CD4-positive, alpha-beta T cell treated with Interferon alpha-2 for 1 hour (primary cell): ENCODE data around the gene WDR27.

ENCODE experiments used
- DNase-seq, 2 donors: peaks; one replicate each; pipeline ENCODE4 v3.0.0-alpha.2; 2020 to 2022

WDR27 gene

GRCh38 chr6:169558774-169559441, 142.9 kb downstream of the WDR27 start:
- DNase-seq: no peak

DNA sequence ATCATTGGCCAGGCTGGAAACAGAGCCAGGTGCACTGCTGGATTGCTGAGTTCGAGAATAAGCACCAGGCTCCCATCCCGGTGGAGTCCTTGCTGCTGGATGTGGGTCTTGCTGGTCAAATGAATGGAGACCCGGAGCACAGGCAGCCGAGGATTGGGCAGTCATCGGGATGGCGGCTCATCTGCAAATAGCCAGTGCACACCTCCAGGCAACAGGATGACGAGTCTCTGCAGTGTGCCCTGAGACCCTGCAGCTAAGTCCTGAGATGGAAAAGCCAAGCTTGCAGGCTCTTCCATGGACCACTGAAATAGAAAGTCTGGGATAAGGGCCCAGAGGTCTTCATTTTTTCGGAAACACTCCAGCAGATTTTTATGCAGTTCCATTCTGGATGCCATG, 143.5 kb downstream of the WDR27 start:
- DNase-seq: no peak

- DNase-seq: no peak
Measured at GRCh38 chr6:169557887-169558286, 143.9 kb downstream of the WDR27 start.

- DNase-seq: peak in 1 of 2 donors; percentile 14
Measured at GRCh38 chr6:169556758-169557548, 144.9 kb downstream of the WDR27 start.

GRCh38 chr6:169555971-169556617, 145.7 kb downstream of the WDR27 start:
- no peak for DNase-seq

- no peak for DNase-seq
Measured at GRCh38 chr6:169545982-169546381, 155.8 kb downstream of the WDR27 start.

DNA sequence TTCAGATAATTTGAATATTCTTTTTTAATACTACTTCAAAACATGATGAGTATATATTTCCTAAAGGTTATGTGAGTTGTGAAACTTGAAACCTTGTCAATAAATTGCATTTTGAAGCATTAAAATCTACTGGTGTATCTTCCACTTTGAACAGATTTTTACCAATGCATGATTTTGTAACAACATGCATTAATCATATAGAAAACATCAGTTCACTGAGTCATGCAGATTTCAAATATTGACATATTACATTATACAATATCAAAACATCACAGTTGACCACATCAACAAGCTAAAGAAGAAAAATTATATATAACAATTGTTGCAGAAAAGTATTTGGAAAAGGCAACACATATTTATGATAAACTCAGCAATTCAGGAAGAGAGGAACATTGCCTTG, 158.1 kb downstream of the WDR27 start:
- DNase-seq: no peak

DNA sequence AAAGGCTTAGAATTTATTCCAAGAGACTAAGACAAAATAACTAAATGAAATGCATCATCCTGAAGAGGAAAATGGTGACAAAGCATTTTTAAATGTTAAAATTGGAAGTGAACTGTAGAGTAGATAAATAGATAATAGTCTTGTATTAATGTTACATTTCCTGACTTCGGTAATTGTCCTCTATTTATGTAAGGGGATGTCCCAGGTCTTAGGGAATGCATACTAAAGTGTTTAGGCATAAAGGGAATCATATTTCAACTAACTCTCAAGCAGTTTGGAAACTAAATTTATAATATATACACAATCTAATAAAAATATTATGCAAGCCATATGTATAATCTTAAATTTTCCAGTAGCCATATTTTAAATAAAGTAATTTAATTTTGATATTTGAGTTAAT, 159.3 kb downstream of the WDR27 start:
- DNase-seq: no peak

- DNase-seq: no peak
Measured at GRCh38 chr6:169539176-169539897, 162.5 kb downstream of the WDR27 start.

DNA sequence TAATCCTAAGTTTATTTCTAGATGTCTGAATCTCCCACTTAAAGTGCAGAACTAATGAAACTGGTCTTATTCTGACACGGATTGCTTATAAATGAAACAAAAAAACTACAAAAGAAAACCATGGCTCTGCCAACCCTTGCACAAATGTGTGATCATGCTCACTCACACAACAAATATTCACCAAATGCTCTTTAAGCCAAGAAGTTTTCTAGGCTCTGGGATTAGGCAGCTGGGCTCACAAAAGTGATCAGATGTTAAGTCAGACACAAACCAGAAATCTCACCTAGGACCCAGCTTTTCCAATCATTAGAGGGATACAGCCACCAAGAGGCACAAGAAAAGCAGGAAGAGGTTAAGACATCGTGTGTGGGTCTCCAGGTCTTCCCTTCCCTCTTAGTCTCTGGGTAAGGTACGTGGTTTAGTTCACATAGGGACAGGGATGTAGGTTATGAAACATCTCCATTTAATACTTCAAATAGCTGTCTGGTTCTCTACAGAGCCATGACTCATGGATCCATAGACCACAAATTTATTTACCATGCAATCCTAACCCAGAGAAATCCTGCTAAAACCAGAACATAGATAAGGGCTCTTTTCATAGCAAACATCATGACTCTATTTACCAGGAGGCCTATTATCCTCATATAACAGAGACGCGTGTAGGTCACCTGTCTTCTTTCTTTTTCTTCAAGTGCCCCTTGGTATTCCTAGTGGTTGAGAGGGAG, 165.2 kb downstream of the WDR27 start:
- no peak for DNase-seq

- no peak for DNase-seq
Measured at GRCh38 chr6:169534039-169534421, 167.8 kb downstream of the WDR27 start.

DNA sequence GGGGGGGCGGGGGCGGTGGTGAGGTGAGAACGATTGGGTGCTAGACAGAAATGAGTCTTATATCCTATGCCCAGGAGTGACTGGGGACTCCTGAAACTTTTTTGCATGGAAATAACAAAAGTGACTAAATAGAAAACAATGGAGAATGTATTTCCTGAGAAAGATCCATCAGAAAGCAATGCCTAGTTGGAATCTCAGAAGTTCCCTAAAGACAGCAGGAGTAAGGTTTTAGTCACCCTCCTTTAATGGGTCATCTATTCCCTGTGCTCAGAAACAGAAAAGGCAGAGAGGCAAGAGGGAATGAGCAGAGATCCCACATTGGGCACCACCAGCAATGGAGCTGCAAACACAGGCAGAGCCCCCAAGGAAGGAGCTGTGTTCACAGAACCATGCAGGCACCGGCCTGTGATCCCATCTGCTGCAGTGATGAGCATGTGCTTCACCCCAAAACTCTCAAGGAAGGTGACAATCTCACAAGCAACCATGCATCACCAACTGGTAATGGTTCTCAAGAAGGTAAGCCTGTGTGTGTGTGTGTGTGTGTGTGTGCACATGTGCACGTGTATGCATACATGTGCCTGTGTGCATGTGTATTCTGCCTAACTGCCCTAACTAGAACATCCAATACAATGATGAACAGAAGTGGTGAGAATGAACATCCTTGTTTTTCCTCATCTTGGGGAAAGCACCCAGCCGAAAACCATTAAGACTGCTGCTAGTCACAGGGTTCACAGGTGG, 168.4 kb downstream of the WDR27 start:
- no peak for DNase-seq

GRCh38 chr6:169530752-169531123, 171.1 kb downstream of the WDR27 start:
- peak in 1 of 2 donors; percentile 10 for DNase-seq

GRCh38 chr6:169529931-169530751, 171.7 kb downstream of the WDR27 start:
- DNase-seq: no peak

- no peak for DNase-seq
Measured at GRCh38 chr6:169528755-169529154, 173.1 kb downstream of the WDR27 start.

DNA sequence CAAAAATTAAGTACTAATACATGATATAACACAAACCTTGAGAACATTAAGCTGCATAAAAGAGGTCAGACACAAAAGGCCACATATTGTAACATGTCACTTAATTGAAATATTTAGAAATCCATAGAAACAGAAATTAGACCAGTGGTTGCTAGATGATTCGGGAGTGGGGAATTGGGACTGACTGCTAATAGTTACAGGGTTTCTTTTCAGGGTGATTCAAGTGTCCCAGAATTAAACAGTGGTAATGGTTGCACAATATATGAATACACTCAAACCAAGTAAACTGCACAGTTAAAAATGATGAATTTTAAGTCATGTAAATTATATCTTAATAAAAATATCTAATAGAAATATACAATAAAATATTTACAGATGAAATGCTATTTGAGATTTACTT, 174.5 kb downstream of the WDR27 start:
- DNase-seq: no peak

DNA sequence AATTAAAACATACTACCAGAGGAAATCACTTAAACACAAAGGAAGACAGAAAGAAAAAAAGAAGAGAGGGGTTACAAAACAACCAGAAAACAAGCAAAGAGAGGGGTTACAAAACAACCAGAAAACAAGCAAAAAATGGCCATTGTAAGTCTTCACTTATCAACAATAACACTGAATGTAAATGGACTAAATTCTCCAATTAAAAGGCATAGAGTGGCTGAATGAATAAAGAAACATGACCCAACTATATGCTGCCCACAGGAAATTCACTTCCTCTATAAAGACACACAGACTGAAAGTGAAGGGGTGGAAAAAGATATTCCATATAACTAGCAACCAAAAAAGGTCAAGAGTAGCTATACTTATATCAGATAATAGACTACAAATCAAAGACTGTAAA, 180.0 kb downstream of the WDR27 start:
- DNase-seq: no peak

DNA sequence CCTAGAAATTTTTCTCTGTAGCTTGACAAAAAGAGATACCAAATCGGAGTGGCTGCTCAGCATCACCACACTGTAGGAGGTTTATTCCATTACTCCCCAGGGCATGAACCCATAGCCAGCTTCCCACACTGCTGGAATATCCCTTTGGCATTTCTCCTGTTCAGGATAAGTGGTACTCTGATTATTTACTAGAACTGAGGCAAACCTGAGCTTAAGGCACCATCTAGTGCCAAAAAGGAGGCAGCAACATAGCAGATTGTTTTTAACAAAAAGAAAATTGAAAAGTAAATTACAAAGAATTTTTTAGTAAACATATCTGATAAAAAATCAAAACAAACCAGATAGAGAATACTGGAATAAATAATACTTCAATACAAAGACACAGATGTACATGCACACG, 181.7 kb downstream of the WDR27 start:
- no peak for DNase-seq

GRCh38 chr6:169518451-169518850, 183.4 kb downstream of the WDR27 start:
- no peak for DNase-seq

- DNase-seq: no peak
Measured at GRCh38 chr6:169513478-169514193, 188.2 kb downstream of the WDR27 start.
